GM19043 (cell line): Measurements from ENCODE around the gene MATN1.

Experiments used
- ATAC-seq: cut with Tn5 transposase; IDR thresholded peaks from one replicate; pipeline ENCODE4 v1.9.1; 2021; ENCODE audit warnings: low read depth; ENCODE audit not compliant: unreplicated experiment

Gene MATN1

GRCh38 chr1:30685796-30686165, 37.6 kb downstream of the MATN1 start:
- no peak for ATAC-seq

- no peak for ATAC-seq
Measured at GRCh38 chr1:30684881-30685795, 38.2 kb downstream of the MATN1 start.

GRCh38 chr1:30684259-30684658, 39.1 kb downstream of the MATN1 start:
- ATAC-seq = no peak

GRCh38 chr1:30683699-30684098, 39.7 kb downstream of the MATN1 start:
- no peak for ATAC-seq

- ATAC-seq = no peak
Measured at GRCh38 chr1:30682396-30683275, 40.7 kb downstream of the MATN1 start.

GRCh38 chr1:30681782-30682181, 41.6 kb downstream of the MATN1 start:
- ATAC-seq = no peak

GRCh38 chr1:30680879-30681278, 42.5 kb downstream of the MATN1 start:
- no peak for ATAC-seq

GRCh38 chr1:30680429-30680828, 43.0 kb downstream of the MATN1 start:
- no peak for ATAC-seq

GRCh38 chr1:30679976-30680305, 43.4 kb downstream of the MATN1 start:
- ATAC-seq = no peak

- no peak for ATAC-seq
Measured at GRCh38 chr1:30679201-30679975, 44.0 kb downstream of the MATN1 start.

- no peak for ATAC-seq
Measured at GRCh38 chr1:30678209-30678608, 45.2 kb downstream of the MATN1 start.

- no peak for ATAC-seq
Measured at GRCh38 chr1:30677471-30677870, 45.9 kb downstream of the MATN1 start.

- ATAC-seq = no peak
Measured at GRCh38 chr1:30675761-30676160, 47.6 kb downstream of the MATN1 start.

- no peak for ATAC-seq
Measured at GRCh38 chr1:30675289-30675688, 48.1 kb downstream of the MATN1 start.

GRCh38 chr1:30673395-30673794, 50.0 kb downstream of the MATN1 start:
- no peak for ATAC-seq

- ATAC-seq = no peak
Measured at GRCh38 chr1:30672661-30673060, 50.7 kb downstream of the MATN1 start.

- no peak for ATAC-seq
Measured at GRCh38 chr1:30670240-30671060, 52.9 kb downstream of the MATN1 start.

GRCh38 chr1:30668546-30669327, 54.6 kb downstream of the MATN1 start:
- ATAC-seq = no peak

- ATAC-seq = no peak
Measured at GRCh38 chr1:30668024-30668423, 55.4 kb downstream of the MATN1 start.
